B cell (primary cell): ENCODE data around the gene RBFA. TPM values are rescaled to one million over a fixed set of nuclear protein-coding genes. Genes with fewer than 3 reads are reported as not detected.

Experiments used
- ATAC-seq: fragments of 200-7000 bp; cut with Tn5 transposase; one replicate; pipeline ENCODE4 v1.10.0; 2021; ENCODE audit warnings: low read depth, mild to moderate bottlenecking, moderate number of reproducible peaks, moderate library complexity
- CTCF ChIA-PET: fragments of 350-600 bp; sonication (Branson Sonifier 250); formaldehyde crosslinking; loops from one replicate; lab custom pipeline; 2021; ENCODE audit warnings: antibody characterized with exemption, inconsistent platforms; lab: Charles Lee
- POLR2A ChIA-PET: fragments of 350-600 bp; sonication (Branson Sonifier 250); formaldehyde crosslinking; loops from one replicate; lab custom pipeline; 2021; ENCODE audit warnings: antibody characterized with exemption; lab: Charles Lee
- DNase-seq: peaks from one replicate; pipeline ENCODE4 v3.0.0; 2013
- H2AFZ ChIP-seq: 2 replicates; pipeline ENCODE4 v1.6.1; 2012; ENCODE audit warnings: mild to moderate bottlenecking, low read depth, low read length; ENCODE audit not compliant: insufficient read depth, poor library complexity, severe bottlenecking
- H3K27ac ChIP-seq, 2 donors: 1 replicate in 1 of 2; 2 replicates in 1 of 2; pipeline ENCODE4 v1.5.1; 2012 to 2013; ENCODE audit warnings: low read length in 2 of 2, mild to moderate bottlenecking in 2 of 2, moderate library complexity in 1 of 2
- H3K27me3 ChIP-seq, 4 experiments: fragments of 200-600 bp in 1 of 4; sonication (generic) in 1 of 4; replicated peaks in 1 of 4; 1 replicate in 2 of 4; 2 replicates in 2 of 4; pipeline versions ENCODE4 v1.6.1 to v1.7.0; 2013 to 2016; ENCODE audit warnings: low read length in 3 of 4, mild to moderate bottlenecking in 2 of 4, mixed read lengths in 1 of 4, moderate library complexity in 1 of 4; ENCODE audit not compliant: insufficient read depth in 4 of 4, control insufficient read depth in 3 of 4; ENCODE audit errors: control extremely low read depth in 1 of 4
- H3K36me3 ChIP-seq, 2 experiments: replicated peaks in 1 of 2; 1 replicate in 1 of 2; 2 replicates in 1 of 2; pipeline versions ENCODE4 v1.6.1 to v1.7.1; 2013; ENCODE audit warnings: low read length in 1 of 2; ENCODE audit not compliant: insufficient read depth in 2 of 2, control insufficient read depth in 1 of 2; ENCODE audit errors: control extremely low read depth in 1 of 2, extremely low read depth in 1 of 2
- H3K4me1 ChIP-seq, 2 donors: fragments of 200-600 bp in 1 of 2; sonication (generic) in 1 of 2; 1 replicate in 1 of 2; 2 replicates in 1 of 2; pipeline versions ENCODE4 v1.5.1 to v1.6.1; 2013 to 2017; ENCODE audit warnings: low read length in 2 of 2; ENCODE audit not compliant: control insufficient read depth in 2 of 2, insufficient read depth in 2 of 2
- H3K4me2 ChIP-seq: replicated peaks from 2 replicates; pipeline ENCODE3; 2012; ENCODE audit warnings: mild to moderate bottlenecking, low read depth, low read length; ENCODE audit not compliant: poor library complexity, severe bottlenecking
- H3K4me3 ChIP-seq, 5 experiments: fragments of 200-600 bp in 1 of 5; sonication (generic) in 1 of 5; 1 replicate in 3 of 5; 2 replicates in 2 of 5; pipeline versions ENCODE4 v1.5.1 to v1.7.0; 2011 to 2016; ENCODE audit warnings: low read length in 4 of 5, mild to moderate bottlenecking in 4 of 5, low read depth in 2 of 5, control low read depth in 1 of 5, moderate library complexity in 1 of 5; ENCODE audit not compliant: insufficient read depth in 1 of 5; ENCODE audit errors: control extremely low read depth in 1 of 5, extremely low read depth in 1 of 5
- H3K79me2 ChIP-seq: fragments of 200-600 bp; sonication (generic); one replicate; pipeline ENCODE4 v1.6.0; 2016; ENCODE audit warnings: low read length; ENCODE audit not compliant: control insufficient read depth, insufficient read depth
- H3K9ac ChIP-seq: fragments of 200-600 bp; sonication (generic); 2 replicates; pipeline ENCODE4 v1.6.1; 2017; ENCODE audit warnings: mild to moderate bottlenecking, low read length, moderate library complexity
- H3K9me3 ChIP-seq, 3 donors: one replicate each; pipeline versions ENCODE4 v1.6.1 to v1.7.1; 2013; ENCODE audit warnings: low read length in 2 of 3; ENCODE audit not compliant: control insufficient read depth in 2 of 3, insufficient read depth in 1 of 3; ENCODE audit errors: control extremely low read depth in 1 of 3
- H4K20me1 ChIP-seq: 2 replicates; pipeline ENCODE4 v1.6.0; 2012; ENCODE audit warnings: mild to moderate bottlenecking, low read length; ENCODE audit not compliant: insufficient read depth, control insufficient read depth, poor library complexity, severe bottlenecking
- H3K27ac Mint-ChIP-seq: one replicate; pipeline ENCODE4 v1.8.0; 2021; ENCODE audit warnings: mixed read lengths
- H3K27me3 Mint-ChIP-seq: one replicate; pipeline ENCODE4 v1.8.0; 2021; ENCODE audit warnings: mixed read lengths
- H3K4me1 Mint-ChIP-seq: one replicate; pipeline ENCODE4 v1.8.0; 2021; ENCODE audit warnings: mixed read lengths
- H3K4me3 Mint-ChIP-seq: one replicate; pipeline ENCODE4 v1.8.0; 2021; ENCODE audit warnings: mixed read lengths
- H3K9me3 Mint-ChIP-seq: one replicate; pipeline ENCODE4 v1.8.0; 2022; ENCODE audit warnings: mixed read lengths; ENCODE audit not compliant: insufficient read depth
- EZH2 ChIP-seq: IDR thresholded peaks from 2 replicates; pipeline ENCODE4 v1.6.1; 2012; ENCODE audit warnings: borderline replicate concordance, low read depth, mild to moderate bottlenecking, moderate library complexity, low read length; ENCODE audit not compliant: insufficient read depth, poor library complexity, severe bottlenecking
- WGBS: methylation state at CpG from one replicate; pipeline ENCODE4 v1.1.5; 2013; ENCODE audit warnings: missing lambda C conversion rate; ENCODE audit not compliant: insufficient coverage; 5-methylcytosine and 5-hydroxymethylcytosine counted together
- intact Hi-C: fragments of 100-400 bp; cut with micrococcal nuclease; formaldehyde crosslinking; loops from one replicate; pipeline ENCODE4 v1.10.0; 2022
- polyA plus RNA-seq: library from polyadenylated mRNA; depleted of rRNA; stranded (reverse); fragments of >200 nt; gene quantifications from 2 replicates; pipeline ENCODE4 v1.2.3, GENCODE V29; 2012
- total RNA-seq, 2 donors: library from RNA; stranded (reverse); fragments of 120-200 nt in 1 of 2; gene quantifications; 1 replicate in 1 of 2; 2 replicates in 1 of 2; pipeline versions ENCODE4 v1.2.3 to v1.2.4, GENCODE V29; 2013 to 2022
- TF ChIP-seq, protein P1 (sequence below): fragments of 200-600 bp; IDR thresholded peaks from one replicate; pipeline ENCODE4 v1.8.0; 2022; ENCODE audit warnings: antibody characterized with exemption, mild to moderate bottlenecking

RBFA gene
- total and polyA plus RNA-seq, 2 donors (not counting 1 experiment from before 2014, with no cell fraction given): 22.0 to 24.2 TPM

DNA sequence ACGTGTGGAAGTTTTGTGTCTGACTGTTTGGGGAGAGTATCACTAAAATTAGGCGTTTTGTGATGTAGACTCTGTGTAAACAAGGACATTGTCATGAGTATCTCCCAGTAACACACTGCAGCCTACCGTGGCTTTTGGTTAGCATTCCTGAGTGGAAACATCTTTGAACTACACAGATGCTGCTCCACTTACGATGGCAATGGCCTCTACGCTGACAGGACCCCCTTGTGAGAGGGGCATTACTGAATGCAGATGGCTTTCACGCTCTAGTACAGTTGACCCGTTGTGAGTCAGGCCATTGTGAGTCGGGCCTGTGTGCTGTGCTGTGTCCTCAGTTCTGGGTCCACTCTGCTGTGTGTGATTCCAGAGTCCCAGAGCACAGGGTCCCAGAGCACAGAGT lies 40.5 kb downstream of the RBFA start:
- H4K20me1 ChIP-seq: no peaks in the 10 kb centered on the region
- no peaks in the 10 kb centered on the region for H3K4me1 Mint-ChIP-seq
- POLR2A ChIA-PET: no interaction called here
- H3K4me2 ChIP-seq: no peak overlapping the region
- no peaks in the 10 kb centered on the region for H3K9me3 Mint-ChIP-seq
- no peak overlapping the region for H3K9ac ChIP-seq
- no peak overlapping the region for H3K27ac ChIP-seq
- TF ChIP-seq EZH2: no peak
- TF ChIP-seq, protein P1, sequence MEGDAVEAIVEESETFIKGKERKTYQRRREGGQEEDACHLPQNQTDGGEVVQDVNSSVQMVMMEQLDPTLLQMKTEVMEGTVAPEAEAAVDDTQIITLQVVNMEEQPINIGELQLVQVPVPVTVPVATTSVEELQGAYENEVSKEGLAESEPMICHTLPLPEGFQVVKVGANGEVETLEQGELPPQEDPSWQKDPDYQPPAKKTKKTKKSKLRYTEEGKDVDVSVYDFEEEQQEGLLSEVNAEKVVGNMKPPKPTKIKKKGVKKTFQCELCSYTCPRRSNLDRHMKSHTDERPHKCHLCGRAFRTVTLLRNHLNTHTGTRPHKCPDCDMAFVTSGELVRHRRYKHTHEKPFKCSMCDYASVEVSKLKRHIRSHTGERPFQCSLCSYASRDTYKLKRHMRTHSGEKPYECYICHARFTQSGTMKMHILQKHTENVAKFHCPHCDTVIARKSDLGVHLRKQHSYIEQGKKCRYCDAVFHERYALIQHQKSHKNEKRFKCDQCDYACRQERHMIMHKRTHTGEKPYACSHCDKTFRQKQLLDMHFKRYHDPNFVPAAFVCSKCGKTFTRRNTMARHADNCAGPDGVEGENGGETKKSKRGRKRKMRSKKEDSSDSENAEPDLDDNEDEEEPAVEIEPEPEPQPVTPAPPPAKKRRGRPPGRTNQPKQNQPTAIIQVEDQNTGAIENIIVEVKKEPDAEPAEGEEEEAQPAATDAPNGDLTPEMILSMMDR: no peak
- H3K9me3 ChIP-seq: peaks cover 0 to 7% (median 0%) of the 10 kb centered on the region in 3 donors
- H3K27me3 Mint-ChIP-seq: no peaks in the 10 kb centered on the region
- no peak for ATAC-seq
- H3K4me3 ChIP-seq: no peak overlapping the region
- H3K27me3 ChIP-seq: no peaks in the 10 kb centered on the region
- no peak overlapping the region for H3K4me3 Mint-ChIP-seq
- no peak overlapping the region for H3K27ac Mint-ChIP-seq
- H3K36me3 ChIP-seq: no peaks in the 10 kb centered on the region
- H3K79me2 ChIP-seq: no peaks in the 10 kb centered on the region
- intact Hi-C loops: no loop called here
- 93% methylated on average over 6 of the region's 8 CpGs for WGBS
- H3K4me1 ChIP-seq: no peaks in the 10 kb centered on the region
- DNase-seq: no peak
- no peak overlapping the region for H2AFZ ChIP-seq
- CTCF ChIA-PET: no interaction called here

DNA sequence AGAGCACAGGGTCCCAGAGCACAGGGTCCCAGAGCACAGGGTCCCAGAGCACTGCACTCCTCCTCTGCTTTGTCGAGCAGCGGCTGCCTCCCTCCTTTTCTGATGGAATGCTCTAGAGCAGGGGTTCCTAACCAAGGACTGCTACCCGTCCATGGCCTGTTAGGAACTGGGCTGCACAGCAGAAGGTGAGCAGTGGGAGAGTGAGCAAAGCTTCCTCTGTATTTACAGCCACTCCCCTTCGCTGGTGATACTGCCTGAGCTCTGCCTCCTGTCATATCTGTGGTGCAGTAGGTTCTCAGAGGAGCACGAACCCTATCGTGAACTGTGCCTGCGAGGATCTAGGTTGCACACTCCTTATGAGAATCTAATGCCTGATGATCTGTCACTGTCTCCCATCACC lies 41.7 kb downstream of the RBFA start:
- Mint-ChIP-seq H3K9me3 (no peaks in the 10 kb centered on the region), H3K27me3 (no peaks in the 10 kb centered on the region), H3K27ac (no peak overlapping the region), H3K4me1 (no peaks in the 10 kb centered on the region), H3K4me3 (no peak overlapping the region)
- CTCF ChIA-PET: no interaction called here
- POLR2A ChIA-PET: no interaction called here
- 90% methylated on average over 7 of the region's 7 CpGs for WGBS
- Histone ChIP-seq H4K20me1 (no peaks in the 10 kb centered on the region), H3K79me2 (no peaks in the 10 kb centered on the region), H3K4me2 (no peak overlapping the region), H3K4me3 (no peak overlapping the region), H3K27me3 (no peaks in the 10 kb centered on the region), H3K27ac (no peak overlapping the region), H3K9me3 (peaks cover 0 to 7% (median 0%) of the 10 kb centered on the region in 3 donors), H2AFZ (no peak overlapping the region), H3K4me1 (no peaks in the 10 kb centered on the region), H3K36me3 (no peaks in the 10 kb centered on the region), H3K9ac (no peak overlapping the region)
- ATAC-seq (no peak), DNase-seq (no peak)
- no peak for TF ChIP-seq EZH2
- TF ChIP-seq, protein P1: no peak
- intact Hi-C loops: no loop called here
